Endothelial cell of umbilical vein (primary cell): ENCODE measurements around the gene ZNF616.

Source experiments
- CTCF ChIP-seq, 2 donors: IDR thresholded peaks; 1 replicate in 1 of 2; 2 replicates in 1 of 2; pipeline ENCODE4 v1.5.1; 2011; ENCODE audit warnings: low read length in 2 of 2, mild to moderate bottlenecking in 2 of 2, moderate library complexity in 2 of 2, control low read depth in 1 of 2, inconsistent platforms in 1 of 2, low read depth in 1 of 2; ENCODE audit not compliant: insufficient read depth in 1 of 2; ENCODE audit errors: extremely low read depth in 1 of 2
- EZH2 ChIP-seq: IDR thresholded peaks from 2 replicates; pipeline ENCODE4 v1.6.1; 2012; ENCODE audit warnings: borderline replicate concordance, low read depth, mild to moderate bottlenecking, moderate library complexity, low read length, inconsistent platforms; ENCODE audit not compliant: severe bottlenecking
- FOS ChIP-seq: IDR thresholded peaks from 2 replicates; pipeline ENCODE4 v1.6.1; 2011; ENCODE audit warnings: mild to moderate bottlenecking, low read length, moderate library complexity, borderline replicate concordance; ENCODE audit not compliant: insufficient read depth
- GATA2 ChIP-seq: IDR thresholded peaks from 2 replicates; pipeline ENCODE4 v1.7.0; 2011; ENCODE audit warnings: low read depth, mild to moderate bottlenecking, moderate library complexity, mixed read lengths, low read length; ENCODE audit not compliant: insufficient read length, insufficient read depth
- JUN ChIP-seq: IDR thresholded peaks from 2 replicates; pipeline ENCODE4 v1.6.1; 2011; ENCODE audit warnings: borderline replicate concordance, low read depth; ENCODE audit not compliant: insufficient read length, insufficient read depth
- MAX ChIP-seq: IDR thresholded peaks from 2 replicates; pipeline ENCODE4 v1.6.1; 2011; ENCODE audit not compliant: insufficient read depth, insufficient read length
- MYC ChIP-seq: IDR thresholded peaks from one replicate; pipeline ENCODE4 v1.6.1; 2011; ENCODE audit warnings: mild to moderate bottlenecking, low read depth, low read length
- POLR2A ChIP-seq: IDR thresholded peaks from 2 replicates; pipeline ENCODE4 v1.6.1; 2012; ENCODE audit warnings: low read depth, mild to moderate bottlenecking, control low read depth, low read length
- POLR2AphosphoS5 ChIP-seq: IDR thresholded peaks from 2 replicates; pipeline ENCODE4 v1.6.1; 2012; ENCODE audit warnings: low read depth, mild to moderate bottlenecking, control low read depth, low read length, moderate library complexity; ENCODE audit not compliant: insufficient read depth

GRCh38 chr19:52170304-52170703 lies 30.6 kb upstream of the ZNF616 start:
- TF ChIP-seq CTCF (IDR thresholded peaks at IDR 0.05; ENCODE audit: extremely low read depth in 1 of 2, insufficient read depth in 1 of 2, low read depth in 1 of 2, low read length in 2 of 2) (no peak), POLR2A (no peak), JUN (no peak), EZH2 (no peak), MYC (no peak), POLR2AphosphoS5 (no peak), MAX (no peak), FOS (no peak), GATA2 (no peak)
